ENCODE measurements around the gene NAGPA. TPM values are rescaled to one million over a fixed set of nuclear protein-coding genes. Genes with fewer than 3 reads are reported as not detected.

Gene NAGPA
- polyA plus RNA-seq, 1 donor from 2014 or later, result 37.8 TPM

DNA sequence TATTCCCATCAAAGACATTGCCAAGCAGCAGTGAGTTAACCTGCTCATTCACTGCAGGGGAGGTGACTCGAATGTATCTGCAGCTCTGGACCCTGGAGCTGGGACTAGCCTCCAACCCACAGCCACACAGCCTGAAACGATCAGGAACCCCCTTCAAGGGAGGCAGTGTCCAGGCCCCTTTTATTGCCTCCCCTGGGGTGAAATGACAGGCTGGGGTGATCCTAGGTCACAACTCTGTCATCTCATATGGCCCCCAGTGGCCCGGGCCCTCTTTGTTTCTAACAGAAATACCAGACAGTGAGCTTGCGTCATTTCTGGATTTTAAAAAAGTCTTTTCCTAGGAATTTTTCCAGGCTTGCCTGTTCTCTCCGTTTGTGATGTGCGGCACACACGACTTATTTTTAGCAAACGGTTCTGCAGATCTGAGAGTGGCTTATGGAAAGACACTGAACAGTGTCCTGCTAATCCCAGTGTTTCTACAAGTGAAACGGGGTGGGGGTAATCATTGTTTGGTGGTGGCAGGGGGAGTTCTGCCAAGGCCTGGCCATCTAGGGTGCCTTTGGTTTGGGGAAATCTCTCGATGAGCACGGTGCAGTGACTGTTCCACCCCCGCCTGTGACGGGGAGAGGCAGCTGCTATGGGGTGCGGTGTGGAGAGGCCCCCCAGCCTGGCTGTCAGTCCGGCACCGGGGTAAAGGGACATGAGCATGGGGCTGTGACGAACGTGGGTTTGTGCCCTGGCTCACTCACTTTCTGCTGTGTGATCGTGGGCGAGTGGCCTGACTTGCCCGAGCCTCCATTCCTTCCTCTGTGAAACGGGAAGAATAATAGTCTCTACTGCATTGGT is 27.2 kb downstream of the NAGPA start:
- H3K36me3 Mint-ChIP-seq, result no peaks in the 10 kb centered on the region
- H3K27me3 Mint-ChIP-seq, result peaks cover 6% of the 10 kb centered on the region
- H3K9me3 Mint-ChIP-seq, result no peaks in the 10 kb centered on the region
- no peak overlapping the region for H3K27ac Mint-ChIP-seq
- H3K4me1 Mint-ChIP-seq, result no peaks in the 10 kb centered on the region
- no peak overlapping the region for H3K4me3 Mint-ChIP-seq

DNA sequence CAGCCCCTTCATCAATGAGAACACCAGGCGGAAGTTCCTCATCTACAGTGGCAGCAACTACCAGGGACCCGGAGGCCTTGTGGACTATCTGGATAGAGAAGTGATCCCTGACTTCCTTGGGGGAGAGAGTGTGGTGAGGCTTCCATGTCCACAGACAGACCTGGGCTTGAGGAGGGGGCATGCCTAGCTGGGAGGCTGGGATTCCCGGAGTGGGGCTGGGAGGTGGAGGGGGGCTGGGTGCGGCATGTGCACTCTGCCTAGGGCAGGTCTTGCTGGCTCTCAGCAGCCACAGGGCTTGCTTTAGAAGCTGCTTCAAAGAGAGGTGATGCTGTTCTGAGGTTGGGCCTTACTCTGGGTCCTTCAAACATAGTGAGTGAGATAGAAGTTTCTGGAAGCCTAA is 27.8 kb downstream of the NAGPA start:
- H3K4me3 Mint-ChIP-seq, result no peak overlapping the region
- no peak overlapping the region for H3K27ac Mint-ChIP-seq
- H3K27me3 Mint-ChIP-seq, result peaks cover 7% of the 10 kb centered on the region
- H3K36me3 Mint-ChIP-seq, result peaks cover 1% of the 10 kb centered on the region
- H3K9me3 Mint-ChIP-seq, result no peaks in the 10 kb centered on the region
- H3K4me1 Mint-ChIP-seq, result peaks cover 0 to 2% (median 0%) of the 10 kb centered on the region in 3 donors

DNA sequence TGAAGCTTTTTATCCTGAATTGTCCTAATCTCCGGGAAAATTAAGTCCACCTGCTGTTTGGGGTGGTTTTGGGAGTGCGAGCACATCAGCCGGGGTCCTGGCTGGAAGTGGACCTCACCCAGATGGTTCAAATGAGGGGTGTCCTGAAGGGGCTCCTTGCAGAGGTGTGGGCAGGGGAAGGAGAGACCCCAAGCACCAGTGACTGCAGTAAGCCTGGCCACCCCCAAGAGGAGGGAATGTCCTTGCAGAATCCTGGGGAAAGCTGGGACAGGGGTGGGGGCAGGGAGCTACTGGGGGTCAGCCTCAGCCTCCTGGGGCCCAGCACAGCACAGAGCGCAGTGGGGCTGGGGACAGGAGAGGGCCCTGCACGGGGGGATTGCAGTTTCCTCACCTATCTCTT is 29.4 kb downstream of the NAGPA start:
- no peaks in the 10 kb centered on the region for H3K9me3 Mint-ChIP-seq
- H3K27ac Mint-ChIP-seq, result no peak overlapping the region
- peaks cover 1% of the 10 kb centered on the region for H3K36me3 Mint-ChIP-seq
- H3K4me3 Mint-ChIP-seq, result no peak overlapping the region
- H3K27me3 Mint-ChIP-seq, result peaks cover 7% of the 10 kb centered on the region
- H3K4me1 Mint-ChIP-seq, result peaks cover 0 to 2% (median 0%) of the 10 kb centered on the region in 3 donors

DNA sequence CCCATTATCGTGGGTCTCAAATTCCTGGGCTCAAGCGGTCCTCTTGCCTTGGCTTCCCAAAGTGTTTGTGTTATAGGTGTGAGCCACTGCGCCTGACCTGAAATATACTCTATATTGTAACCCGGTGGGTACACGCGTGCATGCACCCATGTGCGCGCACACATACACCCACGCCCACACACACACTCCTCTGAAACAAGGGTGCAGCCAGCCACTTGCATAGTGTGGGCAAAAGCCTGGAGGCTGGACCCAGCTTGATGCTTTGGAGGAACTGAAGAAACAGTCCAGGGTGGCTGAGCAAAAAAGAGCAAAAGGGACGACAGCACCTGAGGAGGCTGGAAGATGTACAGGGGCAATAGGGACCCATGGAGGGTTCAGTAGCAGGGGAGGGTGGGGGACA is 29.9 kb downstream of the NAGPA start:
- H3K27ac Mint-ChIP-seq, result no peak overlapping the region
- no peaks in the 10 kb centered on the region for H3K9me3 Mint-ChIP-seq
- H3K27me3 Mint-ChIP-seq, result peaks cover 7% of the 10 kb centered on the region
- H3K4me3 Mint-ChIP-seq, result no peak overlapping the region
- peaks cover 0 to 2% (median 0%) of the 10 kb centered on the region in 3 donors for H3K4me1 Mint-ChIP-seq
- peaks cover 1% of the 10 kb centered on the region for H3K36me3 Mint-ChIP-seq

DNA sequence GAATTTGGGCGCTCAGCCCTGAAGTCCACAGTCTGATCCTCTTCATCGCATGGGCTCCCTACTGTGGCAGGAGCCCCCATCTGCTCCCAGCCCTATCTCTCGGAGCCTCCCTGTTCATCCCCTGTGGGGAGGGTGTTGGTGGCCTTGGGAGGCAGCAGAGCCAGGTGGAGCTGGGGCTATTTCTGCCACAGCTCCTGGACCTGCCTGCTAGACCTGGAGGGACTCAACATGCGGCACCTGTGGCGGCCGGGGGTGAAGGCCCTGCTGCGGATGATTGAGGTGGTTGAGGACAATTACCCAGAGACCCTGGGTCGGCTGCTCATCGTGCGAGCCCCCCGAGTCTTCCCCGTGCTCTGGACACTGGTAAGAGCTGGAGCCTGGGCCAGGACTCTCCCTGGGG is 30.5 kb downstream of the NAGPA start:
- Mint-ChIP-seq H3K4me1 (peaks cover 0 to 2% (median 2%) of the 10 kb centered on the region in 3 donors), H3K4me3 (no peak overlapping the region), H3K36me3 (peaks cover 1% of the 10 kb centered on the region), H3K27me3 (peaks cover 7% of the 10 kb centered on the region), H3K27ac (no peak overlapping the region), H3K9me3 (no peaks in the 10 kb centered on the region)

DNA sequence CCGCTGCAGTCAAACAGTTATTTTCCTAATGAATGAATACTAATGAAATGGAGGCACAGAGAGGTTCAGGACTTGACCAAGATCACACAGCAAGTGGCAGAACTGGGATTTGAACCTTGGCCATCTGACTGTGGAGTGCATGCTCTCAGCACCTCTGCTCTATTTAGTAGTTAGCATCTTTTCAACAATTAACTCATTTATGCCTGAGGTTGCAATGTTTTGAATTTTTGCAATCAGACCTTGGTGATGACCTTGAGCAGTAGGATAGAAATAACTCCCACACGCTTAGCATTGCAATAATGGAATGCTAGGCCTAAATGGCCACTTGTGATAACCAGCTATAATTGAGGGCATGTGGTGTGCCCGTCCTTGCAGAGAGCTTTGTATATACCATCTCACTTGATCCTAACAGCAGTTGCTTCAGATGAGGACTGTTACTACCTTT is 31.0 kb downstream of the NAGPA start:
- no peak overlapping the region for H3K4me3 Mint-ChIP-seq
- H3K9me3 Mint-ChIP-seq, result no peaks in the 10 kb centered on the region
- H3K27ac Mint-ChIP-seq, result no peak overlapping the region
- H3K36me3 Mint-ChIP-seq, result peaks cover 1% of the 10 kb centered on the region
- peaks cover 0 to 2% (median 2%) of the 10 kb centered on the region in 3 donors for H3K4me1 Mint-ChIP-seq
- peaks cover 8% of the 10 kb centered on the region for H3K27me3 Mint-ChIP-seq

DNA sequence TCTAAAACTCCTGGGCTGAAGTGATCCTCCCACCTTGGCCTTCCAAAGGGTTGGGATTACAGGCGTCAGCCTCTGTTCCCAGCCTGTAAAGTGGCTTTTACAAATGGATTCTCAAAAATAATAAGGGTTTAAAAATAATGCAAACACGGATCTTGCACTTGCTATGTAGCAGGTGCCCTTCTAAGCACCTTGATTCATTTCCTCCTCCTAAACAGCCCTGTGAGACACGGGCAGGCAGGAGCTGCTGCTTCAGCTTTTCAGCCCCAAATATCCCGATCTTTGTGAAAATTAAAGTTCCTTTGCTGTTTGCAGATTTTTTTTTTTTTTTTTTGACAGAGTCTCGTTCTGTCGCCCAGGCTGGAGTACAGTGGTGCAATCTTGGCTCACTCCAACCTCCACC is 31.7 kb downstream of the NAGPA start:
- H3K4me1 Mint-ChIP-seq, result peaks cover 0 to 2% (median 2%) of the 10 kb centered on the region in 3 donors
- no peak overlapping the region for H3K27ac Mint-ChIP-seq
- H3K27me3 Mint-ChIP-seq, result peaks cover 6% of the 10 kb centered on the region

DNA sequence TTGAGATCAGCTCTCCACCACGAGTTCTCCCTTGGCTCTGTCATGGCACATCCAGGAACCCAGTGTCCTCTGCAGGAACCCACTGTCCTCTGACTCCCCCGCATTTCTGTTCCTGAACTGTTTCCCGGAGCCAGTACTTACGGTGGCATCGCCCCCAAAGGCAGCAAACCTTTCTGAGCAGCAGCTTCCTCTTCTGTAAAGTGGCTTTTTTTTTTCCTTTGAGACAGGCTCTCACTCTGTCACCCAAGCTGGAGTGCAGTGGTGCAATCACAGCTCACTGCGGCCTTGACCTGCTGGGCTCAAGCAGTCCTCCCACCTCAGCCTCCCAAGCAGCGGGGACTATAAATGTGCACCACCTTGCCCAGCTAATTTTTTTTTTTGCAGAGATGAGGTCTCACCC is 32.2 kb downstream of the NAGPA start:
- H3K27ac Mint-ChIP-seq, result peak overlapping the region in 1 of 3 donors; percentile 71
- H3K27me3 Mint-ChIP-seq, result peaks cover 5% of the 10 kb centered on the region
- H3K9me3 Mint-ChIP-seq, result no peaks in the 10 kb centered on the region
- H3K36me3 Mint-ChIP-seq, result peaks cover 1% of the 10 kb centered on the region
- H3K4me3 Mint-ChIP-seq, result no peak overlapping the region
- peaks cover 0 to 2% (median 2%) of the 10 kb centered on the region in 3 donors for H3K4me1 Mint-ChIP-seq

More for the DNA sequence above, 31.7 kb downstream of the NAGPA start:
- Mint-ChIP-seq H3K36me3 (peaks cover 1% of the 10 kb centered on the region), H3K9me3 (no peaks in the 10 kb centered on the region), H3K4me3 (no peak overlapping the region)

DNA sequence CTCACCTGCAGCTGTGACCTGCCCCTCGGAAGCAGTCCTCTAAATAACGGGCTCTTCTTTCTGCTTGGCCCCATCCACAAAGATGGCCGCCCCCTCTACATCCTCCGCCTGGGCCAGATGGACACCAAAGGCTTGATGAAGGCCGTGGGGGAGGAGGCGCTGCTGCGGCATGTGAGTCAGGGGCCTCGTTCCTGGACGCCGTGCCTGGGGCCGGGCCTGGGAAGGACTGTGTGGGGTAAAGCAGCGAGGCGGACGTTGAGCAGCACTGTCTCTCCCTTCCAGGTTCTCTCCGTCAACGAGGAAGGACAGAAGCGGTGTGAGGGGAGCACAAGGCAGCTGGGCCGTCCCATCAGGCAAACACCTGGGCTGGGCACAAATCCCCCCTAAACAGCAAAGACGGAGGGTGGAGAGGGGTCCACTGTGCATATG is 33.1 kb downstream of the NAGPA start:
- peaks cover 1% of the 10 kb centered on the region for H3K36me3 Mint-ChIP-seq
- no peak overlapping the region for H3K27ac Mint-ChIP-seq
- H3K9me3 Mint-ChIP-seq, result no peaks in the 10 kb centered on the region
- H3K4me1 Mint-ChIP-seq, result peaks cover 0 to 2% (median 2%) of the 10 kb centered on the region in 3 donors
- peaks cover 7% of the 10 kb centered on the region for H3K27me3 Mint-ChIP-seq
- H3K4me3 Mint-ChIP-seq, result no peak overlapping the region

DNA sequence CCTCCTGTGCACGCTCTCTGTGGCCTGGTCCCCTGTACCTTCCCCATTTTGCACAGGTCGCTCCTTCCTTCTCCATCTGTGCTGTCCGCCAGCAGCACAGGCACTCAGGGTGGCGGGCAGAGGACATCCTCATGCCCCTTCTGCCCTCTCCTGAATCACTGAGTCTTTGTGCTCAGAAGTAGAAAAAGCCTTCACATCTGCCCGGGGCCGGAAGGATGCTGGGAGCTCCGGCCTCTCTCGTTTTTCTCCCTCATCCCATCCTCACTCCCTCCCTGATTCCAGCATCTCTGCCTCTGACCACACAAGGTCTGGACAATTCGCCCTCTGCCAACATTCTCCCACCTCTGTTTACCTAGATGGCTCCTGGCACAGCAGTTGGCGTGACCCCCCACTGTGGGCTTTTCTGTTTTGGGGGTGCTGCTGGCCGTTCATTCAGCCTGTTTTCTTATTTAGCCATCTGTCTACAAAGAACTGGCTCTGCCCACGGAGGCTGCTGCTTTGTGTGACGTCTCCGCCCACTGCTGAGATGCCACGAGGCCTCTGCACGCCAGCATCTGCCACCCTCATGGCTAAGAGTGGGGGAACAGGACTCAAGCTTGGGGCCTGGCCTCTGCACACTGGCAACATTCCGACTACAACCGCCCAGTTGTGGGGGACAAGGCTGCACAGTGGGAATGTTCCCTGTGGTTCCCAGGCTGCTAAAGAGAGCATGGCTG is 38.9 kb downstream of the NAGPA start:
- Mint-ChIP-seq H3K27me3 (peaks cover 12% of the 10 kb centered on the region), H3K27ac (peak overlapping the region in 1 of 3 donors; percentile 64), H3K4me1 (peaks cover 0 to 2% (median 0%) of the 10 kb centered on the region in 3 donors), H3K36me3 (no peaks in the 10 kb centered on the region), H3K4me3 (no peak overlapping the region), H3K9me3 (peaks cover 0 to 4% (median 0%) of the 10 kb centered on the region in 3 donors)

DNA sequence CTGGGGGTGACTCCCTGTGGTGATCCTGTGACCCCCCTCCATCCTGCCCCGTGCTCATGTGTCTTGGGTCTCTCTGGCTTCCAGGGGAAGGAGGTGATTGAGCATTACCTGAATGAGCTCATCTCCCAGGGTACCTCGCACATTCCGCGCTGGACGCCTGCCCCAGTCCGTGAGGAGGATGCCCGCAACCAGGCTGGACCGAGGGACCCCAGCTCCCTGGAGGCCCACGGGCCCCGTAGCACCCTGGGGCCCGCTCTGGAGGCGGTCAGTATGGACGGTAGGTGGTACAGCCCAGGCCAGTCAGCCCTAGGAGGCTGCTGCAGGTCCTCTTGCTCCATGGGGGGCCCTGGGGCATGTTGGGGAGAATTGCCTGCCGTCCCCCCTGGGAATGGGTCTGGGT is 42.0 kb downstream of the NAGPA start:
- Mint-ChIP-seq H3K36me3 (peaks cover 2% of the 10 kb centered on the region), H3K9me3 (peaks cover 0 to 10% (median 0%) of the 10 kb centered on the region in 3 donors), H3K27me3 (peaks cover 36% of the 10 kb centered on the region), H3K4me1 (no peaks in the 10 kb centered on the region), H3K27ac (no peak overlapping the region), H3K4me3 (no peak overlapping the region)

DNA sequence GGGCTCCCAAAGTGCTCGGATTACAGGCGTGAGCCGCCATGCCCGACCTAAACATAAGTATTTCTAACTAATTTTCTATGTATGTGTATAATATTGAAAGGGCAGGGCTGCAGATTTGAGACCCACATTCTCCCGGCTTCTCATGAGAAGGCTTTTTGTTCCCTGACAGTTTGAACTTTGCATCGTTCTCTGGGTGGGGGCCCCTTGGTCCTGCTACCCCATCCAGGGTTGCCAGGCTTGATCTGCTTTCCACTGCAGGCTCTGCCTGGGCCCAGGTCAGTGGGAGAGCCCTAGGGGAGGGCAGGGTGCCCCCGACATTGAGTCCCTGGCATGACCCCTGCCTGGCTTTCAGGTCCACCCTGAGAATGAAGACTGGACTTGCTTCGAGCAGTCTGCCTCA is 43.3 kb downstream of the NAGPA start:
- Mint-ChIP-seq H3K9me3 (peaks cover 1 to 13% (median 4%) of the 10 kb centered on the region in 3 donors), H3K27me3 (peaks cover 37% of the 10 kb centered on the region), H3K36me3 (peaks cover 2% of the 10 kb centered on the region), H3K4me1 (no peaks in the 10 kb centered on the region), H3K4me3 (no peak overlapping the region), H3K27ac (no peak overlapping the region)

DNA sequence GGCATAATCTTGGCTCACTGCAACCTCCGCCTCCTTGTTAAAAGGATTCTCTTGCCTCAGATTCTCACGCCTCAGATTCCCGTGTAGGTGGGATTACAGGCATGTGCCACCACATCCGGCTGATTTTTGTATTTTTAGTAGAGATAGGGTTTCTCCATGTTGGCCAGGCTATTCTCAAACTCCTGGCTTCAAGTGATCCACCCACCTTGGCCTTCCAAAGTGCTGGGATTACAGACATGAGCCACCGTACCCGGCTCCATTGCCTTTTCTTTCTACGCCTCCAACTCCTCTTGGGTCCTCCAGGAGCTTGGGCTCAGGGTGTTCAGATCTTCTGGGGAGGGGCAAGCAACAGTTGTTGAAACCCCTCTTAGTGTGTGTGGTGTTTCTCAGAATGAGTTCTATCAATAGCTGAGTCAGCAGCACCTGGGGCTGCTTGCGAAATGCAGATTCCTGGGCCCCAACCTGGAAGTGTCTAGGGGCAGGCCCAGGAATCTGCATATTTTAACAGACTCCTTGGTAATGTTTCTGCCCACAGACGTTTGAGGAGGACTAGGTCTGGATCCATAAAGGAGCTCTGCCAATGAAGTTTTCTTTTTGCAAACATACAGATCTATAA is 44.2 kb downstream of the NAGPA start:
- peaks cover 4 to 12% (median 4%) of the 10 kb centered on the region in 3 donors for H3K9me3 Mint-ChIP-seq
- H3K36me3 Mint-ChIP-seq, result peaks cover 2% of the 10 kb centered on the region
- peak overlapping the region in 2 of 4 donors; percentile 39 to 54 for H3K4me3 Mint-ChIP-seq
- H3K27ac Mint-ChIP-seq, result no peak overlapping the region
- peaks cover 37% of the 10 kb centered on the region for H3K27me3 Mint-ChIP-seq
- H3K4me1 Mint-ChIP-seq, result no peaks in the 10 kb centered on the region

DNA sequence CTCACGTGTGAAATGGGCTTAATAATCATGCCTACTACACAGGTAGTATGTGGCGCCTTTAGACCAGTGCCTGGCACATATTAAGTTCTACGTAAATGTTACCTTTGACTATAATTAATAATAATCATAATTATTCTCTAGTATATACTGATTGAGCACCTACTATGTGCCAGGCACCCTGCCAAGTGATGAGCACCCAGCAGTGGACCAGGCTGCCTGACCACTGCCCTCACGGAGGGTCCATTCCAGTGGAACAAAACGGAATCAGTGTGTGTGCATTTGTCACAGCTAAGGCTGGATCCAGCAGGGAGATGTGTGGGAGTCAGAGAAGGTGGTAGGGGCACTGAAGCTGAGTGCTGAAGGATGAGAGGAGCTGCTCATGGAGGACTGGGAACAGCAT is 45.1 kb downstream of the NAGPA start:
- Mint-ChIP-seq H3K27ac (no peak overlapping the region), H3K36me3 (peaks cover 2% of the 10 kb centered on the region), H3K27me3 (peaks cover 39% of the 10 kb centered on the region), H3K4me1 (no peaks in the 10 kb centered on the region), H3K4me3 (no peak overlapping the region), H3K9me3 (peaks cover 4 to 12% (median 8%) of the 10 kb centered on the region in 3 donors)
